HUDEP-2 (cell line): ENCODE measurements around the gene CFAP70.
"Not testable (repeated sequence)": the region's sequence is repeated elsewhere in the genome, so short reads cannot be mapped to it uniquely, and the experiment has no call there.

Source experiments
- DNase-seq, 76 experiments: peaks; one replicate each; lab custom pipeline; 2025; ENCODE audit not compliant: unreplicated experiment in 76 of 76; lab: John Stamatoyannopoulos, UW

Gene CFAP70

DNA sequence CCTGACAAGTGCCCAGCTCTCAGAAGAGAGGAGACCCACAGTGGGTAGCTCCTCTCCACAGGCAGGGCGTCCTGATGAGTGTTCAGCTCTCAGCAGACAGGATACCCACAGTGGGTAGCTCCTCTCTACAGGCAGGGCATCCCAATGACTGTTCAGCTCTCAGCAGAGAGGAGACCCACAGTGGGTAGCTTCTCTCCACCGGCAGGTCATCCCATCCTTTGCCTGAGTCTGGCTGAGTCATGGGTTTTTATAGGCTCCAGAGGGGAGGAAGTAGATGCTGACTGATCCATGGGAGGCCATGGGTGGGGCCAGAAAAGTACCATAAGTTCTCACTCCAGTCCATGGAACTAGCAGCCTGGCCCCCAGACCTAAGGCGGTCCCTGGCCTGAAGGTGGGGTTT lies 18.5 kb downstream of the CFAP70 start:
- DNase-seq, result no peak

GRCh38 chr10:73339436-73339835 lies 19.2 kb downstream of the CFAP70 start:
- DNase-seq, result no peak

DNA sequence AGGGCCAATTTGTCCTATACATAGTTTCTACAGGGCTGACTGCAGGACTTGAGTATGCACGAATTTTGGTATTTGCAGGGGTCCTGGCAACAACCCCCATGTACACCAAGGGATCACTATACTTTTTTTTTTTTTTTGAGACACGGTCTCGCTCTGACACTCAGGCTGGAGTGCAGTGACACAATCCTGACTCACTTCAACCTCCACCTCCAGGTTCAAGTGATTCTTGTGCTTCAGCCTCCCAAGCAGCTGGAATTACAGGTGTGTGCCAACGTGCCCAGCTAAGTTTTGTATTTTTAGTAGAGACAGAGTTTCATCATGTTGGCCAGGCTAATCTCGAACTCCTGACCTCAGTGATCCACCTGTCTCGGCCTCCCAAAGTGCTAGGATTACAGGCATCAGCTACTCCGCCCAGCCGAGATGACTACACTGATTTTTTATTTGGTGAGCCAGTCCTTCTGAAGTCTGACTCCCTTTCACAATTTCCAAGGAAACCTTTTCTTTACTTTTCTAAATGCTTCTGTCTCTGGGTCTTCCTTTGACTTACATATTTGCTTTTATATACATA lies 19.8 kb downstream of the CFAP70 start:
- no peak for DNase-seq

- no peak for DNase-seq
These were observed 25.5 kb downstream of the CFAP70 start for GRCh38 chr10:73333202-73333601.

- no peak for DNase-seq
These were observed 26.3 kb downstream of the CFAP70 start for GRCh38 chr10:73332379-73332778.

GRCh38 chr10:73328523-73328922 lies 30.1 kb downstream of the CFAP70 start:
- DNase-seq, result not testable (repeated sequence)

DNA sequence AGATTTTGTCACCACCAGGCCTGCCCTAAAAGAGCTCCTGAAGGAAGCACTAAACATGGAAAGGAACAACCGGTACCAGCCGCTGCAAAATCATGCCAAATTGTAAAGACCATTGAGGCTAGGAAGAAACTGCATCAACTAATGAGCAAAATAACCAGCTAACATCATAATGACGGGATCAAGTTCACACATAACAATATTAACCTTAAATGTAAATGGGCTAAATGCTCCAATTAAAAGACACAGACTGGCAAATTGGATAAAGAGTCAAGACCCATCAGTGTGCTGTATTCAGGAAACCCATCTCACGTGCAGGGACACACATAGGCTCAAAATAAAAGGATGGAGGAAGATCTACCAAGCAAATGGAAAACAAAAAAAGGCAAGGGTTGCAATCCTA lies 33.4 kb downstream of the CFAP70 start:
- DNase-seq, result not testable (repeated sequence)

- not testable (repeated sequence) for DNase-seq
These were observed 35.1 kb downstream of the CFAP70 start for GRCh38 chr10:73323582-73323981.

DNA sequence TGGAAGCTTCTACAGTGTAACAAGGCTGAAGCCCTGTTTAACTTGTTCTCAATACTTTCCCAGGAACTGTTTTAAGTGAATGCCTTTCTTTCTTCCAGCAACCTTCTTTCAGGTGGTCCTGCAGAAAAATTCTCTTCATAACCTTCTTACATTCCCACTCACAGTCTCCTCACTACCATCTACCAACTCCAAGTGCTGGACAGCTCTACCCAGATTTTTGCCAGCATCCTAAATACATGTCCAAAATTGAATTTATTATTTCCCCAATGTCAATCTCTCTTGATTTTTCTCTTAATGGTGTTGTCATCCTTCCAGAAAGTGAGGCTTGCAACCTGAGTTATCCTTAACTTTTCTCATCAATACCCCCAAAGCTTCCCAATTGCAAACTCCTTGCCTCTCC lies 48.2 kb downstream of the CFAP70 start:
- no peak for DNase-seq

DNA sequence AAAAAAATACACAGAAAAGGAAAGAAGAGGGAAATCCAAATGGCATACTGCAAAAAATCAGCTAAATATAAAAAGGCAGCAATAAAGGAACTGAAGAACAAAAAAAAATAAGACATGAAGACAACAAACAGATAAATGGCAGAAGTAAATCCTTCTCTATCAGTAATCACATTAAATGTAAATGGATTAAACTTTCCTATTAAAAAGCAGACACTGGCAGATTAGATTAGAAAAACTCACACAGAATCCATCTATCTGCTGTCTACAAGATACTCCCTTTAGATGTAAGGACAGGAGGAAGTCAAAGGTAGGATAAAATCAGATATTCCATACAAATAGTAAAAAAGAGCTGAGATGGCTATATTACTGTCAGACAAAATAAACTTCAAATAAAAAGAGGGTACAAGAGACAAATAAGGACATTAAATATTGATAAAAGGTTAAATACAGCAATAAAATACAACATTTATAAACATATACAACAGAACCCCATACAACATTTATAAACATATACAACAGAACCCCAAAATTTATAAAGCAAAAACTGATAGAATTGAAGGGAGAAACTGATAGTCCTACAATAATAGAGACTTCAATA lies 51.4 kb downstream of the CFAP70 start:
- DNase-seq, result no peak

- DNase-seq, result no peak
These were observed 52.4 kb downstream of the CFAP70 start for GRCh38 chr10:73306171-73306708.

- peak in 1 of 76 experiments; percentile 9 for DNase-seq
These were observed 61.7 kb downstream of the CFAP70 start for GRCh38 chr10:73296946-73297345.

- no peak for DNase-seq
These were observed 65.2 kb downstream of the CFAP70 start for GRCh38 chr10:73293461-73293860.

DNA sequence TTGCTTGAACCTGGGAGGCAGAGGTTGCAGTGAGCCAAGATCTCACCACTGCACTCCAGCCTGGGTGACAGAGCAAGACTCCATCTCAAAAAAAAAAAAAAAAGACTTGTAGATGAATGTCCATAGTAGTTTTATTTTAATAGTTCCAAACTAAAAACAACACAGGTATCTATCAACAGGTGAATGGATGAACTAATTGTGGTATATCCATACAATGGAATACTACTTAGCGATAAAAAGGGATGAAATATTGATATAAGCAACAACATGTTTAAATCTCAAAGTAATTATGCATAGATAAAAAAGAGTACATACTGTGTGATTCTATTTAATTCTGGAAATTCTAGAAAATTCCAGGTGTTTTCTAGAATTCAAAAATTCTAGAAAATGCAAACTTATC lies 68.7 kb downstream of the CFAP70 start:
- no peak for DNase-seq

- DNase-seq, result no peak
These were observed 71.2 kb downstream of the CFAP70 start for GRCh38 chr10:73287441-73287840.

GRCh38 chr10:73281097-73281496 lies 77.6 kb downstream of the CFAP70 start:
- DNase-seq, result no peak

GRCh38 chr10:73264423-73264822 lies 94.2 kb downstream of the CFAP70 start:
- DNase-seq, result no peak

- peak in 3 of 76 experiments; percentile 7 to 21 (median 16) for DNase-seq
These were observed 94.8 kb downstream of the CFAP70 start for GRCh38 chr10:73263693-73264347.

- no peak for DNase-seq
These were observed 95.6 kb downstream of the CFAP70 start for GRCh38 chr10:73262880-73263555.

- DNase-seq, result peak in 60 of 76 experiments; percentile 2 to 81 (median 46)
These were observed 96.4 kb downstream of the CFAP70 start for GRCh38 chr10:73262105-73262730.
